NCI-H2171 (cell line): ENCODE results near the gene SEMG1.
A peak's percentile ranks its signal among the peaks of the same experiment; 100 is the strongest.

Source experiments
- DNase-seq: peaks from one replicate; lab custom pipeline; 2025; lab: John Stamatoyannopoulos, UW

SEMG1 gene

GRCh38 chr20:45223136-45223535 lies 16.3 kb downstream of the SEMG1 start:
- no peak for DNase-seq

GRCh38 chr20:45226287-45226686 lies 19.5 kb downstream of the SEMG1 start:
- DNase-seq, result no peak

- DNase-seq, result no peak
Observed at GRCh38 chr20:45229264-45230056, 22.6 kb downstream of the SEMG1 start.

- DNase-seq, result peak; percentile 3
Observed at GRCh38 chr20:45230631-45231030, 23.8 kb downstream of the SEMG1 start.

- no peak for DNase-seq
Observed at GRCh38 chr20:45235995-45236394, 29.2 kb downstream of the SEMG1 start.

GRCh38 chr20:45238139-45238538 lies 31.3 kb downstream of the SEMG1 start:
- DNase-seq, result no peak

GRCh38 chr20:45246109-45246508 lies 39.3 kb downstream of the SEMG1 start:
- no peak for DNase-seq

GRCh38 chr20:45247865-45248264 lies 41.0 kb downstream of the SEMG1 start:
- DNase-seq, result no peak

- DNase-seq, result no peak
Observed at GRCh38 chr20:45248609-45249008, 41.8 kb downstream of the SEMG1 start.

- DNase-seq, result no peak
Observed at GRCh38 chr20:45251884-45252560, 45.2 kb downstream of the SEMG1 start.

- DNase-seq, result no peak
Observed at GRCh38 chr20:45253261-45253660, 46.4 kb downstream of the SEMG1 start.

- no peak for DNase-seq
Observed at GRCh38 chr20:45254383-45255262, 47.8 kb downstream of the SEMG1 start, which contains the start of gene SLPI. Gene SLPI, minus strand, starts transcription at chr20:45254564. Its CDS starts 21 bp downstream, at chr20:45254543.

- no peak for DNase-seq
Observed at GRCh38 chr20:45257161-45257560, 50.3 kb downstream of the SEMG1 start.

GRCh38 chr20:45257711-45258110 lies 50.9 kb downstream of the SEMG1 start:
- DNase-seq, result no peak

- DNase-seq, result no peak
Observed at GRCh38 chr20:45258259-45258658, 51.4 kb downstream of the SEMG1 start.

GRCh38 chr20:45258664-45259063 lies 51.8 kb downstream of the SEMG1 start:
- no peak for DNase-seq
